NCI-H1436 treated with DMSO at 0.1 percent for 48 hours (cell line): ENCODE data around the gene BCAP31.
"Not testable (repeated sequence)": the region's sequence is repeated elsewhere in the genome, so short reads cannot be mapped to it uniquely, and the experiment has no call there.

Experiments
- DNase-seq: peaks from one replicate; lab custom pipeline; 2025; lab: John Stamatoyannopoulos, UW

The BCAP31 gene

GRCh38 chrX:153694256-153694655 is 29.9 kb downstream of the BCAP31 start:
- DNase-seq = not testable (repeated sequence)

GRCh38 chrX:153693216-153694086 is 30.7 kb downstream of the BCAP31 start:
- no peak for DNase-seq

- DNase-seq = no peak
These were observed 31.5 kb downstream of the BCAP31 start for GRCh38 chrX:153692611-153693156.

GRCh38 chrX:153692003-153692402 is 32.2 kb downstream of the BCAP31 start:
- no peak for DNase-seq

GRCh38 chrX:153691032-153691827 is 33.0 kb downstream of the BCAP31 start:
- not testable (repeated sequence) for DNase-seq

GRCh38 chrX:153690466-153690865 is 33.7 kb downstream of the BCAP31 start:
- no peak for DNase-seq

GRCh38 chrX:153689654-153690465 is 34.3 kb downstream of the BCAP31 start:
- DNase-seq = no peak

GRCh38 chrX:153688911-153689590 is 35.1 kb downstream of the BCAP31 start:
- DNase-seq = no peak

- DNase-seq = no peak
These were observed 35.7 kb downstream of the BCAP31 start for GRCh38 chrX:153688506-153688905.

GRCh38 chrX:153688071-153688470 is 36.1 kb downstream of the BCAP31 start:
- no peak for DNase-seq

GRCh38 chrX:153687121-153688039 is 36.8 kb downstream of the BCAP31 start, which contains the start of gene SLC6A8:
Gene SLC6A8, plus strand, starts transcription at chrX:153687926. Its CDS starts 649 bp downstream, at chrX:153688575.
- peak; percentile 2 for DNase-seq

GRCh38 chrX:153686711-153687110 is 37.5 kb downstream of the BCAP31 start:
- DNase-seq = no peak

- no peak for DNase-seq
These were observed 38.2 kb downstream of the BCAP31 start for GRCh38 chrX:153685751-153686696.

- no peak for DNase-seq
These were observed 39.0 kb downstream of the BCAP31 start for GRCh38 chrX:153685156-153685536.

- no peak for DNase-seq
These were observed 39.6 kb downstream of the BCAP31 start for GRCh38 chrX:153684467-153685155.

GRCh38 chrX:153683486-153683885 is 40.7 kb downstream of the BCAP31 start:
- not testable (repeated sequence) for DNase-seq

- DNase-seq = no peak
These were observed 43.0 kb downstream of the BCAP31 start for GRCh38 chrX:153681175-153681574.

GRCh38 chrX:153674219-153674851 is 49.9 kb downstream of the BCAP31 start:
- no peak for DNase-seq
